PC-3 (cell line): ENCODE data around the gene BORCS5.

Experiments used
- CTCF ChIP-seq: fragments of 300-600 bp; sonication (generic); conservative IDR thresholded peaks from 2 replicates; pipeline ENCODE4 v1.5.1; 2017; ENCODE audit warnings: antibody characterized with exemption, low read depth, mild to moderate bottlenecking, low read length
- EZH2 ChIP-seq: fragments of 300-600 bp; sonication (generic); IDR thresholded peaks from one replicate; pipeline ENCODE4 v1.6.1; 2017; ENCODE audit warnings: antibody characterized with exemption, mild to moderate bottlenecking, low read length; ENCODE audit not compliant: unreplicated experiment
- EZH2phosphoT487 ChIP-seq: fragments of 300-600 bp; sonication (generic); IDR thresholded peaks from 2 replicates; pipeline ENCODE4 v1.6.1; 2018; ENCODE audit warnings: mild to moderate bottlenecking, antibody characterized with exemption, low read length, borderline replicate concordance

GRCh38 chr12:12334367-12335040 lies 22.4 kb upstream of the BORCS5 start:
- TF ChIP-seq CTCF (peak; percentile 84), EZH2 (no peak), EZH2phosphoT487 (no peak)
